HG03066 (cell line): ENCODE results near the gene RHOT2.
"Not testable (repeated sequence)": the region's sequence is repeated elsewhere in the genome, so short reads cannot be mapped to it uniquely, and the experiment has no call there.

Experiments used
- ATAC-seq: cut with Tn5 transposase; IDR thresholded peaks from one replicate; pipeline ENCODE4 v1.9.1; 2021; ENCODE audit warnings: low read depth; ENCODE audit not compliant: unreplicated experiment

RHOT2 gene

DNA sequence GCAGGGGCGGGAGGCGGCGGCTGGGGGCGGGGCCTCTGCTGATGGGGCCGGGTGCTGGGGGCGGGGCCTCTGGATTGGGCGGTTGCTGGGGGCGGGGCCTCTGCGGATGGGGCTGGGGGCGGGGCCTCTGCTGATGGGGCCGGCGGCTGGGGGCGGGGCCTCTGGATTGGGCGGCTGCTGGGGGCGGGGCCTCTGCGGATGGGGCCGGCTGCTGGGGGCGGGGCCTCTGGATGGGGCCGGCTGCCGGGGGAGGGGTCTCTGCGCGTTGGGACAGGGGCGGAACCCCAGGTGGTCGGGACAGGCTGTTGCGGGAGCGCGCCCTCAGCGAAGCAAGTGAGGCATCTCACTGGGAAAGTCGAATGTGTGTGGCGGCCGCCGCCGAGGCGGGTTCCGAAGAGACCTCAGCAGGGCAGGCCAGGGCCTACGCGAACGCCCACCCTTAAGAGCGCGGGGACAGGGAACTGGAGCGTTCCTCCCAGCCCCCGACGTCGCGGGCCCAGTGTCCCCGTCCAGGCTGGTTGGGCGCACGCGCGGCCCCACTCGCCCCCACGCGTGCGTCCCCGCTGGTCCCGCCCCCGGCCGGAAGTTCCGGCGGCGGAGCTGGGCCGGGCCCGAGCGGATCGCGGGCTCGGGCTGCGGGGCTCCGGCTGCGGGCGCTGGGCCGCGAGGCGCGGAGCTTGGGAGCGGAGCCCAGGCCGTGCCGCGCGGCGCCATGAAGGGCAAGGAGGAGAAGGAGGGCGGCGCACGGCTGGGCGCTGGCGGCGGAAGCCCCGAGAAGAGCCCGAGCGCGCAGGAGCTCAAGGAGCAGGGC lies 12.1 kb downstream of the RHOT2 start, which contains the start of gene STUB1:
Gene STUB1, plus strand, starts transcription at position 597 of the 811 bp plus-strand sequence. Its CDS starts 116 bp downstream, at position 713.
- ATAC-seq: peak; percentile 39

DNA sequence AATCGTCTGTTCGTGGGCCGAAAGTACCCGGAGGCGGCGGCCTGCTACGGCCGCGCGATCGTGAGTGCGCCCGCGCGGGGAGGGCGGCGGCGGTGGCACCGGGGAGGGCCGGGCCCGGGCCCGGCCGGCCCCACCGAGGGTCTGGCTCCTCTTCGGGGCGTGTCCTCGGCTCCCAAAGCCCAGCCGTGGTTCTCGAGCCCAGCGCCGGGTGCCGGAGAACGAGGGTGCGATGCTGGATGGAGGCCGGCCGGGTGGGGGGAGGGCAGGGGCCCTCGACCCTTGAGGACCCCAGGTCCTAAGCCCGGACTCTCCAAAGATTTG lies 12.7 kb downstream of the RHOT2 start:
- no peak for ATAC-seq

DNA sequence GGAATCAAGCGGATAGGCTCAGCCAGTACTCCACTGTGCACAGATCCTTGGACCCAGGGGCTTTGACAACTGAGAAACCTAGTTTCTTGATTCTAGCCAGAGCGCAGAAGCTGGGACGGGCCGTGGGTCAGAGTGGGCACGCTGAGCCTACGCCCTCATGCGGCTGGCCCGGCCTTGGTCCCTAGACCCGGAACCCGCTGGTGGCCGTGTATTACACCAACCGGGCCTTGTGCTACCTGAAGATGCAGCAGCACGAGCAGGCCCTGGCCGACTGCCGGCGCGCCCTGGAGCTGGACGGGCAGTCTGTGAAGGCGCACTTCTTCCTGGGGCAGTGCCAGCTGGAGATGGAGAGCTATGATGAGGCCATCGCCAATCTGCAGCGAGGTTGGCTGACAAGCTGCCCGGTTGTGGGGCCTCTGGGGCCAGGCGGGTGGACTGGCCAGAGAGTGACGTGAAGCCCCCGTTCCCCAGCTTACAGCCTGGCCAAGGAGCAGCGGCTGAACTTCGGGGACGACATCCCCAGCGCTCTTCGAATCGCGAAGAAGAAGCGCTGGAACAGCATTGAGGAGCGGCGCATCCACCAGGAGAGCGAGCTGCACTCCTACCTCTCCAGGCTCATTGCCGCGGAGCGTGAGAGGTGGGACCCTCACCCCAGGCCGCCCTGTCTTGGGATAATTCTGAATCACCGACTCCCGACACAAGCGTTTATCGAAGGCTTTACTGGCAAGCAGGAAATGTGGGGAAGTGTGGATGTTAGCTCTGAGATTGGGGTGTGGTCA lies 13.2 kb downstream of the RHOT2 start:
- ATAC-seq: no peak

DNA sequence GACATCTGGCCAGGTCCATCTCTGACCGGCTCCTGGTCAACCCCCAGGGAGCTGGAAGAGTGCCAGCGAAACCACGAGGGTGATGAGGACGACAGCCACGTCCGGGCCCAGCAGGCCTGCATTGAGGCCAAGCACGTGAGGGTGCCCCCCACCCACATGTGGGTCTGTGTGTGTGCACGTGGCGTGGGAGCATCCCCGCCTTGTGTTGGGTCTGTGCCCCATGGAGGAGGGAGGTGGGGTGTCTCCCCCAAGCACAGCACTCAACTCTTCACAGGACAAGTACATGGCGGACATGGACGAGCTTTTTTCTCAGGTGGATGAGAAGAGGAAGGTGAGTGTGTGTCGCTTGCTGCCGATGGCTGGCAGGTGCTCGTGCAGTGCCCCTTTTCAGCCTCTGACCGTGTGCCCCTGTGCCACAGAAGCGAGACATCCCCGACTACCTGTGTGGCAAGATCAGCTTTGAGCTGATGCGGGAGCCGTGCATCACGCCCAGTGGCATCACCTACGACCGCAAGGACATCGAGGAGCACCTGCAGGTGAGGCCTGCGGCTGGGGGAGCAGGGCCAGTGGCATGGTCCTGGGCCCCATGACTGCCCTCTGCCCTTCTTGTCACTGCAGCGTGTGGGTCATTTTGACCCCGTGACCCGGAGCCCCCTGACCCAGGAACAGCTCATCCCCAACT lies 14.0 kb downstream of the RHOT2 start:
- ATAC-seq: no peak

DNA sequence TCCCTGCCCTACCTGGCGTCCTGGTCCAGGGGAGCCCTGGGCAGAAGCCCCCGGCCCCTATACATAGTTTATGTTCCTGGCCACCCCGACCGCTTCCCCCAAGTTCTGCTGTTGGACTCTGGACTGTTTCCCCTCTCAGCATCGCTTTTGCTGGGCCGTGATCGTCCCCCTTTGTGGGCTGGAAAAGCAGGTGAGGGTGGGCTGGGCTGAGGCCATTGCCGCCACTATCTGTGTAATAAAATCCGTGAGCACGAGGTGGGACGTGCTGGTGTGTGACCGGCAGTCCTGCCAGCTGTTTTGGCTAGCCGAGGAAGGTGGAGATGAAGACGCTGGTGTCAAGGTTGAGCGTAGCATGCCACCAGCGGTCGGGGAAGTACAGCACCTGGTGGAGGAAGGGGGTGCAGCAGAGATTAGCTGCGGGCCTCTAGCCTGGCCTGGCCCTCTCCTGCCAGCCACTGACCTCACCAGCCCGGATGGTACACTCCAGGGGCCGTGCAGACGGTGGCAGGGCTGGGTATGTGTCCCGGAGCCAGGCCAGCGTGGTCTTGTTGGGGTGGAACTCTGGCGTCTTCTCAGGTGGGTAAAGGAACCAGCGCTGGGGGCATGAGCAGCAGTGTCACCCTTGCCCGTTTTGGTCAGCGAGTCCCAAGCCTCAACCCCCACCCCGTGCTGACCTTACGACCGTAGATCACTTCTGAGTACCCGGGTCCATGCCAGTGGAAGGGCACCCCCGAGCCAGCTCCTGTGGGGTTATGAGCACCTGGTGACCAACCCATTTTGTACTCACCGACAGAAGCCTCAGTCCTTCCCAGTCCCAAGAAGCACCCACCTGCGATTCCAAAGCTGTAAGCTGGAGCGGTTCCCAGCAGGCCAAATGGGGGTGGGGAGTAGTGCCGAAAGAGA lies 14.8 kb downstream of the RHOT2 start:
- no peak for ATAC-seq

DNA sequence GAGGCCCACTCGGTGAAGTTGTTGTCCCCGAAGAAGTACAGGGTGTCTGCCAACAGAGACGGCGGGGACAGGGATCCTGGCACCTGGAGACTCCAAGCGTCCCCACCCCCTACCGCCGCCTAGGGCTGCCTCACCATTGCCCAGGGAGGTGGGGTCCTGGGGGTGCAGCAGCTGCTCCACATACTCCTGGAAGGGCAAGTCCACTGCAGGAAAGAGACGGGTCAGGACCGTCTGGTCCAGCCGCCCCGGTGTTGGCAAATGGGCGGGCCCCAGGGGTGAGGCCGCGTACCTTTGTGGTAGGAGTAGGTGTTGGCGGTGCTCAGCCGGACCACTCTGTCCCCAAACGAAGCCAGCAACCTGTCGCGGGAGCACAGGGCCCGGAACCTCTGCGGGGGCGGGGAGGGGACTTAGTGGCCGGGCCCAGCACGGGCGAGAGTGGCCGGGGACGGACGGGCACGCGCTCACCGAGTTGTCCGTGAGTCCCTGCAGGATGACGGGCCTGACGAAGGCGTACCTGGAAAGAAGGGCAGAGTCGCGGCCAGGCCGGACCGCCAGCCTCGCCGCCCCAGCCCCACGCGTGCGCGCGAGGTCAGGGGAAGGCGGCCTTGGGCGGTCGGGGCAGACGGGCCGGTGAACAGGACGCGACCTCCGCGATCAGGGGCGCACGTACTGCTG lies 15.6 kb downstream of the RHOT2 start:
- no peak for ATAC-seq

DNA sequence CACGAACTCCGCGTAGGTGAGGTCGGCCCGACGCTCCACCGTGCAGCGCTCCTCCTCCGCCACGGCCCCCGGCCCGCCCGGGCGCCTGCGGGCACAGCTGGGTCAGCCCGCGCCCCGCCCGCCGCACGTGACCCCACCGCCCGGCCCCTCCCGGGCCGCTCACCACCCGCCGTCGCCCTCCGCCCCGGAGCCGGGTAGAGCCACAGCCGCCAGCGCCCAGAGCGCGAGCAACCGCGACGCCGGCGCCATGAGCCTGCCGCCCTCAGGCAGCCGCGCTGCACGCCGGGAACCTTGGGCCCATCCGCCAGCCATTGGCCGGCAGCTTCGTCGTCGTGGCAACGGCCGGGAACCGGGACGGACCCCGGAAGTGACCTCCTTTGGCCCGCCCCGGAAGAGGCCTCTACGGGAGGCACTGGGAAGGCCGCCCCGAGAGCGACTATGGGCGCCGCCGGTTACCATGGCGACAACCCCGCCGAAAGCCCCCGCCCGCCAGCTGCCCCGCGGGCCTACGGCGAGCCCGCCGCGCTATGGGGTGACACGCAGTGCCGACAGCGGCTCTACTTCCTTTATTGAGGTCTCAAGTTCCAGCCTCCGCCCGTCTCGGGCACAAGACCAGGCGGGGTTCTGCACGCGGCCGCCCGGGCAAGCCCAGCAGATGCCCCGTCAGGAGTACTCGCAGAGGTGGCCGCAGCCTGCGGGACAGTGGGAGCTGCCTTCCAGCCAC lies 16.3 kb downstream of the RHOT2 start, which contains the start of gene JMJD8:
Gene JMJD8, minus strand, starts transcription at position 264 of the 724 bp plus-strand sequence. Its CDS starts 15 bp downstream, at position 249.
- peak; percentile 66 for ATAC-seq

DNA sequence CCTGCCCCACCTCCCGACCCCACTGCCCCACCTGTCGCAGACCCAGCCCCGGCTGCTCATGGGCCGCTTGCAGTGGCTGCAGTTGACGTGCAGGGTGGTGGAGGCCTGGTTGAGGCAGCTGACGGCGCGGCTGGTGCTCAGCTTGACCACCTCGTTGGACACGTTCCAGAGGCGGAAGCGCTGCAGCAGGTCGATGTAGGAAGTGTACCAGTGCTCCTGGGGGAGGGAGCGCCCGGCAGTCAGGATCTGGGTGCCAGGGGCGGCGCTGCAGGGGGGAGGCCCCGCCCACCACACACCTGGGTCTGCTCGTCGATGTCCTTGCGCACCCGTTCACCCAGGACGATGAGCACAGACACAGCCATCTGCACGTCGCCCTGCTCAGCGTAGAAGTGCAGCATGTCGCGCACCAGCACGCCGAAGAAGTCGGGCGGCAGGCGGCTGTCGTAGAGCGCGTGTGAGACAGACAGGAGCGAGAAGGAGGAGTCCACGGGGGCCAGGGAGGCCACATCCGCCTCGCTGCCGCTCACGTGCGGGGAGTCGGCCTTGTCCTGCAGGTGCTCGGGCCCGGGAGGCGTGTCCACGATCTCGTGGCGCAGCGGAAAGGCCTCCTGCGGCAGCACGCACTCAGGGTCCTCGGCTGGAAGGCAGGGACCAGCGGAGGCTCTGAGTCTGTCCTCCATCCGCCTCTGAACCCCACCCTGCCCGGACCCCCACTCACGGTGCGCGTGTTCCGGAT lies 17.2 kb downstream of the RHOT2 start:
- ATAC-seq: no peak

DNA sequence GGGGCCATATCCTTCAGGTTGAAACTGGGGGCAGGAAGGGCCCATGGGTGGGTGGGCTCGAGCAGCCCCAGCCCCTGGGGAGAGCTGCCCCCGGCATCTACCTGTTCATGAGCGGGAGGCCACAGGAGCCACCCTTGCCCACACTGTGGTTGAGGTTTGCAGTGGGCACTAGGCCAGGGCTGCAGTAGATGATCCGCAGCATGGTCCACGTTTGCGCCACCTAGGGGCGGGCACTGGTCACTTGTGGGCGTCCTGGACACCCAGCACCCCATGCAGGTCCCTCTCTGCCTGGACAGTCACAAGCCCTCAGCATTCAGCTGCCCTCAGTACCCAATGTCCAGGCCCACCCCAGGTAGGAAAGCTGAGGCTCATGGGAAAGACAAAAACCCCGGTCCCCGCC lies 18.0 kb downstream of the RHOT2 start:
- ATAC-seq: no peak

DNA sequence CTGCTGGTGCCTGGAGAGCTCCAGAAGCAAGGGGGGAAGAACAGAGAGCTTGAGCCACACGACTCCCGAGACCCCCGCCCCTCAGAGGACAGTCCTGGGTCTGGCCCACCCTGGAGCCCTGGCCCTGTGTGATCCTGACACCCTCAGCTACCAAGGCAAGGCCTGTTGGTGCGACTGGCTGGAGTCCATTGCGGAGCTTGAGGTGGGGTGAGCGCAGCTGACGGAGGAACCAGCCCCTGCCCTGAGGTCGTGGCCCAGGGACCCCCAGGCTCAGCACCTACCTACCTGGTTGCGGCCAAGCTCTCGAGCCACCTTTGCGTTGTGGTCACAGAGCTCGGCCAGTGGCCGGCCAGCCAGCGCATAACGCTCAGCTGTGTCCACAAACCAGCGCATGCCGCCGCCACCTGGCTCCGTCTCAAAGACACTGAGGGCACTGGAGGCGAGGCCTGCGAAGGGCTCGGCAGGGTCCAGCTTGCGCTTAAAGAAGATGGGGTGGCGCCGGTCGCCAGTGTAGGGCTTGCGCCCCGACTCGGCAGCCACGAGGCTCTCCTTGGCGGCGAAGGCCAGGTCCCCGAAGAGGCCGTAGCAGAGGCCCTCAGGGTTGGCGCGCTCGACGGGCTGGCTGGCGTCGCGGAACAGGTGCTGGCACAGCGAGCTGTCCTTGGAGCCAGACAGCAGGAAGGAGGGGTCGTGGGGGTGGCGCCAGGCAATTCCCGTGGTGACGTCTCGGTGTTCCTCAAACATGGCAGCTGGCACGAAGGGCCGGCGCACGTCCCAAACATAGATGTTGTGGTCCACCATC lies 18.7 kb downstream of the RHOT2 start:
- no peak for ATAC-seq

DNA sequence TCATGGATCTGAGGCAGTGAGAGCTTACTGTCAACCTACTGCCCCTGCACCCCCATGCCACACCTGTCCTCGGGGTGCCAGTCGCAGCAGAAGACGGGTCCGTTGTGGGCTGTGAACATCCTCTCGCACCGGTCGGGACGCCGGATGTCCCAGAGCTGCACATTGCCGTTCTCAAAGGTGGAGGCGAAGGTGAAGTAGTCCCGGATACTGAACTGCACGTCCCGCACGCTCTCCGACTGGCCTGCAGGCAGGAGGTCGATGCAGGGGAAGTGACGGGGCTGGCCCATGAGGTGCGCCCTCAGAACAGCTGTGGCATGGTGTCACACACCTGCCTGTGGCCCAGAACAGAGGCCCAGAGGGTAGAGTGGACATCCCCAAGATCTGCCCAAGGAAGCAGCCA lies 19.6 kb downstream of the RHOT2 start:
- no peak for ATAC-seq

DNA sequence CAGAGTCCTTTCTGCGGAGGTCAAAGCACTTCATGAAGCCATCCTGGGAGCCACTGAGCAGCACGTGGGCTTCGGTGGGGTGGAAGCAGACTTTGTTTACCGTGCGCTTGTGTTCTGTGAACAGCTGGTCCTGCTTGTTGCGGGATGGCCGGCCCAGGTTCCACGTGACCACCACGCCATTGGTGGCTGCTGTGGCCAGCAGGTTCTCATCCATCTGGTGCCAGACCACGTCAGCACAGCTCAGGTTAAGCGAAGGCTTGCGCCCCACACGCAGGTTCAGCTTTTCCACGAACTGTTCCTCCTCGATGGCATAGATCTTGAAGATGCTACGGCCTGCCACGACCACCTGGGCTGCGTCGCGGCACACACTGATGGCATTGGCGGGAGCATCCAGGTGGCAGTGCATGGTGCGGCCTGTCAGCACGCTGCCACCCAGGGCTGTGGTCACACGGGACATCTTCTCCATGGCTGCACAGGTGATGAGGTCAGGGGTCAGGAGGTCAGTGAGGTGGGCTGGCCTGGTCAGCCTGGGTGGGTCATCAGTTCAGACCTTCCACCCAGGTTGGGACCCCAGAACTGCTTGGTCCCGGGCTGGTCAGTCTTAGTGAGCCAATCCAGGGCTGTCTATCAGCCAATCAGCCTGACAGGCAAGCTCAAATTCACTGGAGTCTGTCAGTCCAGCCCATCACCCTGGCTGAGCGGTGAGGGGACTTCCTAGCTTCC lies 21.4 kb downstream of the RHOT2 start:
- no peak for ATAC-seq

DNA sequence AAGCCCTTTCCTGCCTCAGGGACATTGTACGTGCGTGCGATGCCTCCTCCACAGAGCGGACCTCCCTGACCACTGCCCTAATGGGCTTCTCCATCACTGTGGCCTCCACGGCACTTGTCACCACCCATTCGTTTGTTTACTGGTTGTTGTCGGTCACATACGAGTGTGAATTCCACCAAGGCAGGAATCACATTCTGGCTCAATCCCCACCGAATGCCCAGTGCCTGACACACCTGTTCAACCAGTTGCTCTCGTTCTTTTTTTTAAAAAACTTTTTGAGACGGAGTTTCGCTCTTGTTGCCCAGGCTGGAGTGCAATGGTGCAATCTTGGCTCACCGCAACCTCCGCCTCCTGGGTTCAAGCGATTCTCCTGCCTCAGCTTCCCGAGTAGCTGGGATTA lies 23.3 kb downstream of the RHOT2 start:
- ATAC-seq: not testable (repeated sequence)

DNA sequence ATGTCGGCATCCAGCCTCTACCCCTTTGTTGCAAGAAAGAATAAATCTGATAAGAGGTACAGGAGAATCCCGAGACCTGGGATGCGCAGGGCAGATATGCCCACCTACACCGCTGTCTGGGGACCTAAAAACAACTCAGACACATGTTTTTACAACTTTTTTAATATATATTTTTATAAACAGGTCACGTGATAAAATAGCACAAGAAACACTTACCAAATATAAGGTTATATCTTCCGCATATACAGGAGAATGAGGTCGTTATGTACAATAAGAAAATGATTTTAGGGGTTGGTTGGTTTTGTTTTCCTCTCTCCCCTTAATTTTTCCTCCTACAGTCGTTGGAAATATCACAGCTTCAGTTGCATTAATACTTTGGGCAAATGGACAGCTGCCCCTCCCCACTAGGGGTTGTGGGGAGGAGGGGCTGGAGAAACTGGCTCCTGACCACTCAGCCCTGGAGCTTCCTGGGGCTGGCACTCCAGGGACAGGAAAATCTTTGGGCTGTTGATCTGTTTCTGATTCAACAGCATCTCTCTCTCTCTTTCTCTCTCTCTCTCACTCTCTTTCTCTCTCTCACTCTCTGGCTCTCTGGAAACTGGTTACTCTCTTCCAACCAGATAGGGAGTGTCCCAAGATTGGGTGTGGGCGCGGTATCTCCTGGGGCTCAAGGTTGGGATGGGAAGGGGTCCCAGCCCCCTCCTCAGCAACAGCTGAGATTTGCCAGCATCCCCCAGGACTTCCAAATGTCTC lies 24.6 kb downstream of the RHOT2 start:
- ATAC-seq: no peak

DNA sequence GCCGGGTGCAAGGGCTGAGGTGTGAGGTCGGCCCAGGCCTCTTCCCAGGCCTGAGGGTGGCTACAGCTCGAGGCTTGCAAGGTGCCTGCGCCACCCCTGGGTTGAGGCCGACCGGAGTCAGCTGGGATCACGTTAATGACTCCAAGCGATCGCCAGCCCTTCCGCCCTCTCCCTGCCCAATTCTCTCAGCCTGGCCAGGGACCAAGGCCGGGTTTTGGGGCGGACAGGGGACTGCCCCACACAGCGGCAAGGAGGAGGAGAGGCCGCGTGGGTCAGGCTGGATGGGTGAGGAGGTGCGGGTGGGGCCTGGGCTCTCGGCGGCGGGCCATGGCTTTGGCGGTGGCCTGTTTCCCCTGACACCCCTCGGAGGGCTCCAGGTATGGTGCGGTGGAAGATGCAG lies 25.4 kb downstream of the RHOT2 start:
- no peak for ATAC-seq

DNA sequence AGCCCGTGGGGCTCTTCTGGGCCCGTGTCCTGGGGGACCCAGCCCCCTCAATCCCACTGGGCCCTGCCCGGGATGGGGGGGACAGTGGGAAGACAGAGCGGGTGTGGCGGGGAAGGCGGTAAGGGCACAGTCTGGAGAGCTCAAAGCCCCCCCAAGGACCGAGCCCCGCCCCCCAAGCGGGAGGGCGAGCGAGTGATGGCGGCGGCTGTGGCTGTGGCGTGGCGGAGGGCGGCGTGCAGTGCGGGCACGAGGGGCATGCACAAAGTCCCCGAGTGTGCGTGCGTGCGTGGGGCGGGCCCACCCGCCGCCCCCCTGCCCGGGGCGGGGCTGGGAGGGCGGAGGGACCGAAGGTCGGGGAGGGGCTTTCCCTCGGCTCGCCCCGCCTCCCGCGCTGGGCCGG lies 25.8 kb downstream of the RHOT2 start:
- no peak for ATAC-seq
